Transverse colon (tissue), 4 donors: ENCODE results near the gene SAA1.

Source experiments
- EP300 ChIP-seq: sonication (generic); formaldehyde crosslinking; IDR thresholded peaks from one replicate; pipeline ENCODE4 v1.6.1; 2017; ENCODE audit warnings: antibody characterized with exemption, low read depth
- POLR2A ChIP-seq: fragments of 450-650 bp; IDR thresholded peaks from one replicate; pipeline ENCODE4 v1.6.1; 2016; ENCODE audit warnings: antibody characterized with exemption, mild to moderate bottlenecking, moderate library complexity
- POLR2AphosphoS5 ChIP-seq, 3 donors: sonication (generic); formaldehyde crosslinking; IDR thresholded peaks; one replicate each; pipeline ENCODE4 v1.6.1; 2016; ENCODE audit warnings: antibody characterized with exemption in 3 of 3
- TF ChIP-seq, protein P1 (sequence below), 5 experiments: fragments of 200-600 bp in 3 of 5; fragments of 450-650 bp in 2 of 5; sonication (generic) in 3 of 5; IDR thresholded peaks; 1 replicate in 2 of 5; 2 replicates in 3 of 5; pipeline ENCODE4 v1.5.1; 2016 to 2017; ENCODE audit warnings: antibody characterized with exemption in 5 of 5, inconsistent platforms in 3 of 5, mild to moderate bottlenecking in 2 of 5, moderate library complexity in 1 of 5

GRCh38 chr11:18222814-18223421 lies 43.1 kb upstream of the SAA1 start:
- TF ChIP-seq POLR2A (no peak), POLR2AphosphoS5 (IDR thresholded peaks at IDR 0.05) (no peak), EP300 (no peak)
- TF ChIP-seq, protein P1, sequence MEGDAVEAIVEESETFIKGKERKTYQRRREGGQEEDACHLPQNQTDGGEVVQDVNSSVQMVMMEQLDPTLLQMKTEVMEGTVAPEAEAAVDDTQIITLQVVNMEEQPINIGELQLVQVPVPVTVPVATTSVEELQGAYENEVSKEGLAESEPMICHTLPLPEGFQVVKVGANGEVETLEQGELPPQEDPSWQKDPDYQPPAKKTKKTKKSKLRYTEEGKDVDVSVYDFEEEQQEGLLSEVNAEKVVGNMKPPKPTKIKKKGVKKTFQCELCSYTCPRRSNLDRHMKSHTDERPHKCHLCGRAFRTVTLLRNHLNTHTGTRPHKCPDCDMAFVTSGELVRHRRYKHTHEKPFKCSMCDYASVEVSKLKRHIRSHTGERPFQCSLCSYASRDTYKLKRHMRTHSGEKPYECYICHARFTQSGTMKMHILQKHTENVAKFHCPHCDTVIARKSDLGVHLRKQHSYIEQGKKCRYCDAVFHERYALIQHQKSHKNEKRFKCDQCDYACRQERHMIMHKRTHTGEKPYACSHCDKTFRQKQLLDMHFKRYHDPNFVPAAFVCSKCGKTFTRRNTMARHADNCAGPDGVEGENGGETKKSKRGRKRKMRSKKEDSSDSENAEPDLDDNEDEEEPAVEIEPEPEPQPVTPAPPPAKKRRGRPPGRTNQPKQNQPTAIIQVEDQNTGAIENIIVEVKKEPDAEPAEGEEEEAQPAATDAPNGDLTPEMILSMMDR (IDR thresholded peaks at IDR 0.05), result no peak
